GM13976 (cell line): ENCODE data around the gene DAPK3.

Experiments
- DNase-seq: peaks from one replicate; pipeline ENCODE4 v3.0.0; 2012; ENCODE audit warnings: low spot score
- CTCF ChIP-seq: IDR thresholded peaks from 2 replicates; pipeline ENCODE4 v1.5.1; 2012; ENCODE audit warnings: borderline replicate concordance, mild to moderate bottlenecking; ENCODE audit not compliant: insufficient read depth; ENCODE audit errors: extremely low read depth, missing control alignments, control extremely low read depth
- in situ Hi-C: fragments of 300-500 bp; cut with MboI; formaldehyde crosslinking; loops from one replicate; pipeline ENCODE4 v1.12.0; 2022; ENCODE audit warnings: low sequenced_read_pairs, mixed read lengths, inconsistent platforms; ENCODE audit not compliant: unreplicated experiment

DAPK3 gene

GRCh38 chr19:3966051-3967017, 4.6 kb downstream of the DAPK3 start:
- DNase-seq: no peak
- TF ChIP-seq CTCF: no peak
- in situ Hi-C loops: no loop called here

GRCh38 chr19:3964256-3965194, 6.4 kb downstream of the DAPK3 start:
- DNase-seq: no peak
- in situ Hi-C loops: no loop called here

GRCh38 chr19:3963458-3964255, 7.2 kb downstream of the DAPK3 start:
- in situ Hi-C loops: no loop called here
- TF ChIP-seq CTCF: no peak
- DNase-seq: no peak

More at GRCh38 chr19:3964256-3965194, 6.4 kb downstream of the DAPK3 start:
- TF ChIP-seq CTCF: no peak

- DNase-seq: no peak
- in situ Hi-C loops: no loop called here
- TF ChIP-seq CTCF: no peak
Observed at GRCh38 chr19:3961007-3961406, 9.9 kb downstream of the DAPK3 start.

- no peak for DNase-seq
- no peak for TF ChIP-seq CTCF
- in situ Hi-C loops: no loop called here
Observed at GRCh38 chr19:3959766-3960131, 11.2 kb downstream of the DAPK3 start.
